Loucy (cell line): Measurements from ENCODE around the gene NUP107.

Experiments
- EZH2phosphoT487 ChIP-seq: fragments of 200-600 bp; IDR thresholded peaks from 2 replicates; pipeline ENCODE4 v1.6.1; 2018; ENCODE audit warnings: antibody characterized with exemption, mild to moderate bottlenecking, moderate library complexity, borderline replicate concordance
- TF ChIP-seq, protein P1 (sequence below): fragments of 200-600 bp; sonication (generic); conservative IDR thresholded peaks from 2 replicates; pipeline ENCODE4 v1.5.1; 2014; ENCODE audit warnings: mild to moderate bottlenecking, antibody characterized with exemption, low read length

- TF ChIP-seq, protein P1, sequence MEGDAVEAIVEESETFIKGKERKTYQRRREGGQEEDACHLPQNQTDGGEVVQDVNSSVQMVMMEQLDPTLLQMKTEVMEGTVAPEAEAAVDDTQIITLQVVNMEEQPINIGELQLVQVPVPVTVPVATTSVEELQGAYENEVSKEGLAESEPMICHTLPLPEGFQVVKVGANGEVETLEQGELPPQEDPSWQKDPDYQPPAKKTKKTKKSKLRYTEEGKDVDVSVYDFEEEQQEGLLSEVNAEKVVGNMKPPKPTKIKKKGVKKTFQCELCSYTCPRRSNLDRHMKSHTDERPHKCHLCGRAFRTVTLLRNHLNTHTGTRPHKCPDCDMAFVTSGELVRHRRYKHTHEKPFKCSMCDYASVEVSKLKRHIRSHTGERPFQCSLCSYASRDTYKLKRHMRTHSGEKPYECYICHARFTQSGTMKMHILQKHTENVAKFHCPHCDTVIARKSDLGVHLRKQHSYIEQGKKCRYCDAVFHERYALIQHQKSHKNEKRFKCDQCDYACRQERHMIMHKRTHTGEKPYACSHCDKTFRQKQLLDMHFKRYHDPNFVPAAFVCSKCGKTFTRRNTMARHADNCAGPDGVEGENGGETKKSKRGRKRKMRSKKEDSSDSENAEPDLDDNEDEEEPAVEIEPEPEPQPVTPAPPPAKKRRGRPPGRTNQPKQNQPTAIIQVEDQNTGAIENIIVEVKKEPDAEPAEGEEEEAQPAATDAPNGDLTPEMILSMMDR = no peak
- no peak for TF ChIP-seq EZH2phosphoT487
These were observed 105.2 kb downstream of the NUP107 start for GRCh38 chr12:68791897-68792481.
